Measurements from ENCODE around the gene BACE2.
"Not testable (repeated sequence)": the region's sequence is repeated elsewhere in the genome, so short reads cannot be mapped to it uniquely, and the experiment has no call there.

The BACE2 gene

DNA sequence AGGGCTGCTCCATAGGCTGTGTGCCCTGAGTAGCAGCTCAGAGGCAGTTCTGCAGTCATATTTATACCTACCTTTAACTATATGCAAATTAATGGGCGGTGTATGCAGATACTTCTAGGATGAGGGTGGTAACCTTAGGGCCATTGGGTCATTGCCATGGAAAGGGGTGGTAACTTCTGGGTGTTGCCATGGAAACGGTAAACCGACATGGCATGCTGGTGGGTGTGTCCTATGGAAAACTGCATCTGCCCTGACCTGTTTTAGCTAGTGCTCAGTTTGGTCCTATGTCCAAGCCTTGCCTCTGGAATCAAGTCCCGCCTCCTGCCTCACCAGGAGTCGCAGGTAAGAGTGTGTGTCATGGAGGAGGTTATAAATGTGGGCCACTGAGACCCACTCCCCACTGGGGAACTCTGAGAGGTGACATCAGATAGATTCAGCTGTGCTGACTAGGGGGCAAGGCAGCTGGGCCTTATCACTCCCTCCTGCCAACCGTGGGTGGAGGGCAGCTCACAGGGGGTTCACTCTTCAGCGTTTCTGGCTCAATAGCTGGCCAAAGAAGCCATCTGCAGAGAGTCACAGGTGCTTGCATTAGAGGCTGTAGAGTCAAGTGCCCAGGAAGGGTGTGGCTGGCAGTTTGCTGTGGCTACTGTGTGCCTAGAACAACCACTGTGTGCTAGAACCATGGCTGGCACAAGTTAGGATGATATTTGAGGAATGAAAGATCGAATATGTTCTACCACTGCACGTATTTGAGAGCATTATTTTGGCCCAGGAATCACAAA lies 19.0 kb downstream of the BACE2 start:
- DNase-seq: no peak

DNA sequence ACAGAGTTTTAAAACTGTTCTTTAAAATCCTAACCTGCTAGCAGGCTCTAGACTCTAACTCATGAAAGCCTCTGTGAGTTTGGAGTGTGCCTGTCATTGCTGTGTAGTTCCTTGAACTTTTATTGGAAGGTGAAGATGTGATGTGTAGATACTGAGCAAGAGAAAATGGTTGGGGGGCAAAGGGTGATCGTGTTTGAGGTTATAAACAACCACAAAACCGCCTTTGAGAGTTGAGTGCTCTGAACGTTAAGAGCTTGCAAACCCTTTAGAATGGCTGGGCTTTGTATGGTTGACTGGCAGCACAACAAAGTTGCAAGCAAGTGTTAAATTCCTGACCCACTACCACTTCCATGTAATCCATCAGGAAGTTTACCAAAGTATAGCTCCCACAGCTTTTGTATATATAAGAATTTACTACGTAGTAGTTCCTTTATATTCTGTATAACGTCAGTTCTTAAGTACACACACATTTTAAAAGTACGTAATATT lies 19.6 kb downstream of the BACE2 start:
- DNase-seq: no peak

DNA sequence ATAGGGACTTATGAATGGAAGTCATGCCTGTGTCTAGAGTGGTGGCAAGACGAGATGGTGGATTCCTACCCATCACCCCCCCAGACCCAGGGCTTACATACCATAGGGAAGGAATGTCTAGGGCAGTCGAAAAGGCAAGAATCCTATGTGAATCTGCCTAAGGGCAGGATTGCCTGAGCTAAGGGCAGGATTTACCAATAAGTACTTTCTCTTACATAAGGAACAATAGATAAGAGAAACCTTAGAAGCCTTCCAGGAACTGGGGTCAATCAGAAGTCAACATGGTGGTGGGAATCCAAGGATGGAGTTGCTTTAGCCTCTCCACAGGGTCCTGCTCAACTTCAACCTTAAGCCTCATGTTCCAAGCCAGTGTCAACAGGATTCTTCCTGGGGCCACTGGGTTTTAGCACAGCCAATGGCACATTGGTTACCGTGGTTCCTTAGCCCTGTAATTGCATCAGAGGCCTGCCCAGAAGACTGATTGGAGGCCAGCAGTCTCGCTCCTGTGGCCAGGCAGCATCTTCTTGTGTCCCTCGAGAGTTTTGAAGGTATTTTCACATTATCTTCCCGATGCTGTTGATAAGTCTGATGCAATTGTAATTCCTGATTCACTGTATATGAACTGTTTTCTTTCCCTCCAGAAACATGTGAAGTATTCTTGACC lies 20.7 kb downstream of the BACE2 start:
- DNase-seq: no peak

DNA sequence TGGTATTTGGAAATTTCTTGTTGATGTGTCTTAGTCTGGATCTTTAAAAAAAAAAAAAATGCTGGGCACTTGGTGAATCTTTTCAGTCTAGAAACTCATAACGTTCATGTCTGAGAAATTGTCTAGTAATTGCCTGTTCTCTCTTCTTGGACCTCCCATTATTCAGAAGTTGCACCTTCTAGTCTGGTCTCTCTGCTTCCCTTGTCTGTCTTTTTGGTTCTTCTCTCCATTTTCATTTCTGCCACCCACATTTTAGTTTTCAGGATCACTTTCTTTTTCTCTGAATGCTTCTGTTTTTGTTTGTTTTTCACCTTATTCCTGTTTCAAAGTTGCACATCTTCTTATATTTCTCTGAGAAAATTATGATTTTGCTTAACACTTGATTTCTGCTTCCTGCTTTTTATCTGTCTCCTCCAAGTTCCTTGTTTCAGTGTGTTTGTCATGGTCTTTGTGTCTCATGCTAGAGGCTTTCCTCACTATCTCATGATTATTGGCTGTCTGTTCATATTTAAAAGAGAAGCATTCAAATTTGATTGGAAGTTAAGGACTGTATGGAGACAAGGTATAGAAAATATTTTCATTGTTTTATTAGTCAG lies 21.3 kb downstream of the BACE2 start:
- DNase-seq: no peak

DNA sequence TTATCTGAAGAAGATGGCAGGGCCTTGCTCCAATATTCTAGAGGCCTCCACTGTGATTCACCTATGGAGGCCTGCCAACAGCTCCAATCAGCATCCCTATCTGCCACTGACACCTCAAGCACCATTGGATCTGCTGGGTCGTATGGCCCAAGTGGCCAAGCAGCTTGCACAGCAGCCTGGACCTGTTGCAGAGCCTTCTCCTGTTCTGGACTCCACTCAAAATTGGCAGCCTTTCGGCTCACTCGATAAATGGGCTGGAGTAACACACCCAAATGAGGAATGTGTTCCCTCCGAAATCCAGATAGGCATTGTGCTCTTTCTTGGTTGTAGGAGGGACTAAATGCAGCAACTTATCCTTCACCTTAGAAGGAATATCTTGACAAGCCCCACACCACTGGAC lies 24.6 kb downstream of the BACE2 start:
- not testable (repeated sequence) for DNase-seq

DNA sequence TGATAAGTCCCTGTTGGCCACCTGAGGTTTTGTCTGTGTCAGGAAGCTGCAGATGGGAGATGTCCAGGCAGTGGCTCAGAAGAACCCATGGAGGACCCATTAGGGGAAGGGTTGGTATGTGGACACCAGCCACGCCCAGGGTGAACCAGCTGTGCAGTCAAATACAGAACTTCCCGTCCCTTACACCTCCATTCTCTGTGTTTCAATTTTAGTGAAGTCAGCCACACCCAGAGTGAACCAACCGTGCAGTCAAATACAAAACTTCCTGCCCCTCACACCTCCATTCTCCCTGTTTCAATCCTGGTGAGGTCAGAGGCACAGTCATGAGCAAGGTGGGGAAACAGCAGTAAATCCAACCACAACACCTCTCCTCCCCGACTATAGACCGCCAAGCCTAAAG lies 27.4 kb downstream of the BACE2 start:
- no peak for DNase-seq

DNA sequence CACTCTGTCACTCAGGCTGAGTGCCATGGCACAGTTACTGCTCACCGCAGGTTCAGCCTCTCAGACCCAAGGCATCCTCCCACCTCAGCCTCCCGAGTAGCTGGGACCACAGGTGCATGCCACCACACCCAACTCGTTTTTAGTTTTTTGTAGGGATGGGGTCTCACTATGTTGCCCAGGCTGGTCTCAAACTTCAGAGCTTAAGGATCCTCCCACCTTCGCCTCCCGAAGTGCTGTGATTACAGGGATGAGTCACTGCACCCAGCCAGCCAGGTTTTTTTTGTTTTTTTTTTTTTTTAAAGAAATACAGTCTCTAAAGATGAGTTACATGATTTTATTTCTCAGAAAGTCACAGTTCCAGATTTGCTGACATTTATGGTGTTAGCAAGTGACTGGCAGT lies 29.0 kb downstream of the BACE2 start:
- no peak for DNase-seq

DNA sequence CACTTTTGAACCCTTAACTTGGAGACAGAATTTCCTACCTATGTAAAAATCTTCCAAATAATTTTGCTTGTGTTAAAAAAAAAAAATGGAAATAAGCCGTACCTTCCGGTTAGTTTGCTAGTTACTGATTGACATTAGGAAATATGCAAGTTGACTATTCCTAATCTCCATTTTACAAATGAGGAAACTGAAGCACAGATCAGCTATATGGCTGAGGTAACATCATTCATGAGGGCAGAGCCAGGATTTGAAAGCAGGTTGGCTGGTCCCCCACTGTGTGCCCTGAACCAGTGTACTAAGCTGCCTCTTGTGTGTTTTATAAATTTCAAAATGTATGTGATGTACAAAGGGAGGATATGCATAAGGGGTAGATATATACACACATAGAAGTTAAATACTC lies 29.6 kb downstream of the BACE2 start:
- DNase-seq: no peak

DNA sequence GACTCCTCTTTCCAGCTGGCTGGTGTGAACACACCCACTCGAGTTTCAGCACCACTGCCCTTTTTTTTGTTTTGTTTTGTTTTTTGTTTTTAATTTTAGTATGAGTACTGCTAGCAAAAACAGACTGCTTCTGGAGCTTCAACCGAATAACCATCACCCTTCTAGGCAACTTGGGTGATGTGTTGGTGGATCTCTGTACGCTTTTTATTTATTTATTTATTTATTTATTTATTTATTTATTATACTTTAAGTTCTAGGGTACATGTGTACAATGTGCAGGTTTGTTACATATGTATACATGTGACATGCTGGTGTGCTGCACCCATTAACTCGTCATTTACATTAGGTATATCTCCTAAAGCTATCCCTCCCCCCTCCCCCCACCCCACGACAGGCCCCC lies 30.7 kb downstream of the BACE2 start:
- not testable (repeated sequence) for DNase-seq

DNA sequence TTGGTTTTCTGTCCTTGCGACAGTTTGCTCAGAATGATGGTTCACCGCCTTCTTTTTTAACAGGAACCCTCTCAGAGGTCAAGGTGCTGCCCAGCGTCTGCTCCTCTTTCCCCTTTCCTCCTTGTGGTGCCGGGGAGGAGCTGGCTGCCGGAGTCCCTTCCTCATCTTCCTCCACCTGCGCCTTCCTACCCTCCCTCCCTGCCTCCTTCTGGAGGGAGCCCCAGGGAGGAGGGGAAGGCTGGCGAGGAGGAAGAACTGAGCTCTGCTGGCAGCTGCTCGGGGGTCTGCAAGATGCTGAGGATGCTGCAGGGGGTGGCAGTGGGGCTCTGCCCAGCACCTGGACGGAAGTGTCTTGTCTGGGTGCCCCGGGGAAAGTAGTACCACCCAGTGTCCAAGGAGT lies 31.2 kb downstream of the BACE2 start:
- DNase-seq: no peak

DNA sequence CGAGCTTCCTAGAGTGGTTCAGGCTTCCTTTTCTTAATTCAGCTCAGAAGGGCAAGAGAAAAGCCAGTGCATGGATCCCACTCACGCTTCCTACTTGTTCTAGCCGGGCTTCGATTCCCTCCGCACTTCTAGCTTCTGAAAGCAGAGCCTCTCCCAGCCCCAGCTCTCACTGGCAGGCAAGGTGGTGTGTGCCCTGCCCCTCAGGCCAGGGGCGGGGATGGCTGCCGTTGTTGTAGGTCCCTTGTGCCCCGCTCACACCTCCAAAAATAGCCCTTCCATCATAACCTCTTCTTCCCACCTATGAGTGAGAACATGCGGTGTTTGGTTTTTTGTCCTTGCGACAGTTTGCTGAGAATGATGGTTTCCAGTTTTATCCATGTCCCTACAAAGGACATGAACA lies 31.6 kb downstream of the BACE2 start:
- no peak for DNase-seq

- no peak for DNase-seq
Observed at GRCh38 chr21:41201385-41201784, 33.4 kb downstream of the BACE2 start.

- no peak for DNase-seq
Observed at GRCh38 chr21:41204736-41205135, 36.8 kb downstream of the BACE2 start.

DNA sequence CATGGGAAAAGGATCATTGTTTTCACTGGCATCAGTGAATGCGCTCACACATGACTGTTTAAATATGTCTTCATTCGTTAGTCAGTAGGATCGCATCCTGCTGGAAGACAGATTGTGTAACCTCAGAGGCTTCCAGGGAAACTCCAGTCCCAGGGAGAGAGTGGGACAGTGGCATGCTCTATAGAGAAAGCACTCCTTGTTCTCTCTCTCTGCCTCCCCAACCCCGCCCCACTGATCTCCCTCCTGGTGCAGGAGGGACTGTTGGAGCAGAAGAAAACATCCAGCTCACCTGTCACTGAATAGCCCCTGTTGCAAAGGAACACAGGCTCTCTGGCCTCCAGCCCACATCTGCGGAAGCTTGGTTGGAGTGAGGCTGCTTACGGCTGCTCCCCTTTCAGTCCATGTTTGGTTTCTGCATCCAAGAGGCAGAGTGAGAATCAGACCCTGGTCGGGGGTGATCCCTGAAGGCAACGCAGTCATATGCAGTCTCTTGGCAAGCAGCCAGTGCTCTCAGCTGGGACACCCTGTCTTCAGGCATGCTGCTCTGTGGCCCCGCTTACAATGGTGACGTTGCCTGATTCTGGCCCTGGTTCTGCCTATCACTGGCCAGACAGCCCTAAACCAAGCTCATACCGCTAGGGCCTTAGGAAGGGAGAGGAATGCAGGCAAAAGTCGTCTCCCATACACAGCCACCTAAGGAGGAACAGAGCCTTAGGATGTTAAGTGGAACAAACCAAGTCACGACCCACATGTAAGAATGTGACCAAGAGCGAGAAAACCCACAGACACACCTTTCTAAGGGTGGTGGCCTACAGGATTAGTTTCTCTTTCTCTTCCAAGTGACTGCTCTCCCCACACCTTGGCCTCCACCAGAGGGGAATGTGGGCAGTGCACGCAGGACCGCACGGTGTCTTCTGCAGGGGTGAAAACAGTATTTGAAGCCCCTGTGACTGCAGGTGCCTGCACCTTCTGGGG lies 39.7 kb downstream of the BACE2 start:
- DNase-seq: no peak

DNA sequence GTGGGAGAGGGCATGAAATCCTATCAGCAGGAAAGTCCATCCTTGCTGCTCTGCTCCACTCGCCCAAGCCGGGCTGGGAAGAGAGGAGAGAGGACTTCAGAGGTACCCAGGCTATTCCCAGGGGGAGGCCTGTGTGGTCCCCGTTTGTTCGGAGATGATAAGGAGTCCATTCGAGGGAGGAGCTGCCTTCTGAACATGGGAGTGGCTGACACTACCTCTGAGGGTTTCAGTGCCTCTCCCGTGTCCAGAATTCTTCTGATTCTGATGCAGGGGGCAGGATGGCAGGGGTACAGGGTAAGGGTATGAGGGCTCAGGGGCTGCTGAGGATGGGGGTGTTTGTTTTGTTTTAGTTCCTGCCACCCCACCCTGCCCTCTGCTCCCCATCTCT lies 40.4 kb downstream of the BACE2 start:
- DNase-seq: no peak

DNA sequence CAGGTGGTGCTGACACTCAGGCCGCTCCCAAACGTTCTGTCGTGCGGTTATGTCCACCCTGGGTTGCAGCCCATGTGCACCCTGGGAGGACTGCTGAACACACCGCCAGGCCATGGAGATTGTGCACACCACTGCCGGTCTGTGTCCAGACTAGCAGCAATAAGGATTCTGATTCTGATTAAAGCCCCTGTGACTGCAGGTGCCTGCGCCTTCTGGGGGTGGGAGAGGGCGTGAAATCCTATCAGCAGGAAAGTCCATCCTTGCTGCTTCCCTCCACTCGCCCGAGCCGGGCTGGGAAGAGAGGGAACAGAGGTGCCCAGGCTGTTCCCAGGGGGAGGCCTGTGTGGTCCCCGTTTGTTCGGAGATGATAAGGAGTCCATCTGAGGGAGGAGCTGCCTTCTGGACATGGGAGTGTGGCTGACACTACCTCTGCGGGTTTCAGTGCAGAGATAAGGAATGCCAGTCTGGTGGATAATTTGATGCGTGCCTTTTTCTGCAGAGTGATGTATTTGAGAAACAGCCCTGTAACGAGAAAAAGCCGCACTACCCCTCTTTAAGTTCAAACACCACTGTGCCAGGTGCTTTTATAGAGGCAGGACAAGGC lies 41.2 kb downstream of the BACE2 start:
- no peak for DNase-seq

GRCh38 chr21:41210426-41211059 lies 42.6 kb downstream of the BACE2 start:
- DNase-seq: no peak

DNA sequence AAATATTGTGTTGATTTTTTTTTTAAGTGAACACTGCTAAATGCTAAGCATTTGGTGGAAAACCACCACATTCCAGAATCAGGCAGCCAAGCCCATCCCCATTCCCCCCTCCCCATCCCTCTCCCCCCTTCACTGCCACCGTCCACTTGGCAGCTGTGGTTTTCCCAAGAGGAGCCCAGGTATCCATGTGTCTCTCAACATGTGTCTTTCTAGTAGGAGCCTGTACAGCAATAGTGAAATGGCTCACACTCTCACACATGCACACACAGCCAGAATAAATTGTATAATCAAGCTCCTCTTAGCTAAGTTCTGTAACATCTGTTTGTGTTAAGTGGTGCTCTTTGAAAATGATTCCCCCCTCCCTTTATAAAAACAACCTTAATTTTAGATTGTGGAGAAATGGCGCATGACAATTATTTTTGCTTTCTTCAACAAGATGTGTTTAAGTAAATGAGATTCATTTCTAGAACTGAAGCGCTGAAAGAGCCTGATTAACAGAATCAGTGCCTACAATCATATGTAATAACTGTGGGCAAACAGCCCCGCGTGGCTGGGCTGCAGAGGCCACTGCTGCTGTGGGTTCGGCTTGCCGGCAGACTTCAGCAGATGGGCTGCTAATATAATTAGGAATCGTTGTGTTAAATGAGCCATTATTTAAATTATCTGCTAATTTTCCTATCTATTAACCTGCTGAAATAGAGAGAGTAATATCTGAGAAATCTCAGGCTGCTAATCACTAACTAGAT lies 43.3 kb downstream of the BACE2 start:
- DNase-seq: no peak

GRCh38 chr21:41213021-41213420 lies 45.1 kb downstream of the BACE2 start:
- no peak for DNase-seq

GRCh38 chr21:41215856-41216408 lies 48.0 kb downstream of the BACE2 start:
- no peak for DNase-seq

DNA sequence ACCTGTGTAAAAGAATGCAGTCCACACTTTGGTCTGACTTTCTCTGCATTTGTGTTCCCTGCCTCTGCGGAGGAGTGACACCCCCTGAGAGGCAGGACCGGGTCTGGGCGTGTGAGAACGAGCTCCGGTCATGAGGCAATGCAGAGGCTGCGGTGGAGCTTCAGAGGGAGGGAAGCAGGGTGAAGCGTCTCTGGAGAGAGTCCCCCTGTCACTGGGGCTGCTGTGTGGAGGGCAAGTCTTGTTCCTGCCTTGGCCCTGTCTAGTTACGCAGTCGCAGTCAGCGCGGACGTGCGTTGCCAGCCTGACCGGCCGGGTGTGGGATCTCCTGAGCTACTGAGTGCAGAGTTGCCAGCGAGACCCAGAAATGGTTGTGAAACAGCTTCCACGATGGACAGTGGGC lies 48.5 kb downstream of the BACE2 start:
- DNase-seq: no peak
